Activated CD4-positive, alpha-beta T cell treated with anti-CD3 and anti-CD28 coated beads, Interleukin-2, amount 50 U/mL, for 1 hour (primary cell): ENCODE measurements around the gene ELMO3.

Source experiments
- DNase-seq: peaks from one replicate; pipeline ENCODE4 v3.0.0-alpha.2; 2020

The ELMO3 gene

DNA sequence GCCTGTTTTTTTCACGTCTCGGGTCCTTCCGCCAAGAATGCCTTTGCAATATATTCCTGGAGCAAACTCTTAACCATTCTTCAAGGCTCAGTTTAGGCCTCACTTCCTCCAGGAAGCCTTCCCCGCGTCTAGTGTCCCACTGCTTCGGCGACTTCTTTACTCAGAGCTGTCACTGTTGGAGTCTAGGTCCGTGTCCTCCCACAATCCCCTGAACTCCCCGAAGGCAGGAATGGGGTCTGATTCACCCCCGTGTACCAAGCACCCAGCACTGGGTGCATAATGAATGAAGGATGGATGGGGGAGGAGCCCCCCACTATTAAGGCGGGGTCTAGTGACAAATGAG, 15.7 kb upstream of the ELMO3 start:
- DNase-seq = no peak

DNA sequence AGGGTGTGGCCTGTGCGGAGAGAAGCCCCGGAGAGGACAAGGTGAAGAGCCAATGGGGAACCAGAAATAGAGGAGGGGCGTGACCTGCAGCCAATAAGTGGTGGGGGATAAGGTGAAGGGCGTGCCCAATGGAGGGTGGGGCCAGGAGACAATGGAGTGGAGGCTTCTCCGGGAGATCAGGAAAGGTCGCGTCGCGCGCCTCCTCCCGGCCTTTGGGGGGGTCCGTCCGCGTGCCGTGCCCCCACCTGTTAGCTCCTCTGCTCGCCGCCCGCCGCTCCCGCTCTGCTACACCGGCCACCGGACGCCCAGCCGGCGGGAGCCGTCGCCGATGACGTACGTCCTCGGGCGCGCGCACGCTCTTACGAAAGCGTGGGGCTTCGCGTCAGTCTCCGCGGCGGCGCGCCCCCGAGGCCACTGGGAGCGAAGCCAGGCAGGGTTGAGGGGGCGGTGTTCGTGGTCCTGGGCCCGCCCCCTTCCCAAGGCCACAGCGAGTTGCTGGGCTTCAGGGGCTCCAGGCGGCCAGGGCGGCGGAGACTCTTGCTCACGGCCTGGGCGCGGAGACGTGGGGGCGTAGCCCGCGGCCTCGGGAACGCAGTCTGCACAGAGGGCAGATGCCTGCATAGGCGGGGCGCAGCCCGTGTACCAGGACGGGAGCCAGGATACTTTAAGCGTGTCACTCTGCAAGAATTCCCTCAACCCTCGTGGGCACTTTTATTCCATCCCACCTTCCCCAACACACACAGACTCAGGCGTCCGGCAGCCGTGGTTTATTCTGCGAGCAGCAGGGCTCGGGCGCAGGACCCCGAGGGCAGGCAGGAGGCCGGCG, 15.1 kb upstream of the ELMO3 start, which contains the start of gene MATCAP1:
MATCAP1 (minus strand) TSS at position 337 of the 826 bp plus-strand sequence. CDS start 3,353 bp downstream, outside the sequence.
- peak; percentile 90 for DNase-seq

DNA sequence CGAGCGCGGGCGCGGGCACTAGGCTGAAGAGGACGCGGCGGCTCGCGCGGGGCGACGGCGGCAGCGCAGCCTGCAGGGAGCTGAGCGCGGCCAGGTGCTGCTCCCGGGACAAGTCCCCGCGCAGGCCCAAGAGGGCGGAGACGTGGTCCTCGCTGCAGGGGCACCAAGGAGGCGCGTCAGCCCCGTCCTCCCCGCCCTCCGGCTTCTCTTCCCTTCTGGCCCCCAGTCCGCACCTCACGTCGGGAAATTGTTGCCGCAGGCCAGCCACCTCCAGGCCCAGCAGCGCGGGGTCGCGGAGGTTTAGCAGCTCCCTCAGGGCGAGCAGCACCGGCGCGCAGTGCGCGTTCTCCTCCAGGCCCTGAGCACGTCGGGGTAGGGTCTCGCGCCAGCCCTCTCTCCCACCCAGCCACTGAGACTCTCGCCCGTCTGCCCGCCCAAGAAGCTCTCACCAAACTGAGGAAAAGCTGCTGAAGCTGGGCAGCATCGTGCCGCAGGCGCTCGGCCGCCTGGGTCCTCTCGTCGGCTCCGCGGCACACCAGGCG, 14.4 kb upstream of the ELMO3 start:
- no peak for DNase-seq

DNA sequence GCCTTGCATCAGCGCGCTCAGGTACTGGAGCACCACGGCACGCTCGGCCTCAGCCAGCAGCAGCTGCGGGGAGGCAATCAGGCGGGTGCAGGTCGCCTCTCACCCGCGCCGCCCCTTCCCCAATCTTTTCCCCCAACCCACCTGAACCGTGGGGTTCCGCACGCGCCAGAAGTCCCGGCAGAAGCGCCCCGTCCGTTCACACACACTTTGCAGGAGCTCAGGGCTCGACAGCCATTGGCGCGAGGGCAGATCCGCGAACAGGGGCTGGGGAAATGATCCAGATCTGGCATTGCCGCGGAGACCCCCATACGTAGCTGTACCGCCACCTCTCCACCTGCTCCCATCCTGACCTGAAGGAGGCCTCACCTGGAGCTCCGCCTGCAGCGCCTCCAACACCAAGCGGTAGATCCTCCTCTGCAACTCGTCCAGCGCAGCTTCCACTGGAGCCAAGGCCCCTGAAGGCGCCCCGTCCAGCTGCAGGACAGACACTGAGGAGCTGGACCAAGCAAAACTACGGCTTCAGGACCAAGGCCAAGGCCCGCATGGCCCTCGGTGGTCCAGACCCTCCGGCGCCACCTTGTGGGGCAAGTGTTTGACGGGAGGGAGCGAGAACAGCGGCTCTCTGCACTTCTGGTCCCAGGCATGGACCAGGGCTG, 13.8 kb upstream of the ELMO3 start:
- DNase-seq = peak; percentile 87

DNA sequence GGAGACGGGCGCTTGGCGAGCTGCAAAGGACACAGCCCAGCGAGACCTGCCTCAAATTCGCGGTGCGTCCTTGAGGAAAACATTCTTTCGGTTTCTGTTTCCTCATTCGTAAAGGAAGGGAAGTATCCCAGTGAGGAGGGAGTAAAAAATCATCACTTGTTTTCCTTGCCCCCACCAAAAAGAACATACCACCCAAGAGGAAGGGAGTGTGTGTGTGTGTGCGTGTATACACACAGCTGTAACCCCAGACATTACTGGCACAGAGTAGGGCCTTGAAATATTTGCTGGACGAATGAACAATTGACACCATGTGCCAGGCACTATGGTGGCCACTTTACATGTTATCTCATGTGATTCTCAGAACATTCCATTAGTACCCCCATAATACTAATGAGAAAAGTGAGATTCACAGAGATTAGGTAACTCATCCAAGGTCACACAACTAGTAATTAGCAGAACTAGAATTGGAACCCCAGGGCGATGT, 13.2 kb upstream of the ELMO3 start:
- DNase-seq = no peak

DNA sequence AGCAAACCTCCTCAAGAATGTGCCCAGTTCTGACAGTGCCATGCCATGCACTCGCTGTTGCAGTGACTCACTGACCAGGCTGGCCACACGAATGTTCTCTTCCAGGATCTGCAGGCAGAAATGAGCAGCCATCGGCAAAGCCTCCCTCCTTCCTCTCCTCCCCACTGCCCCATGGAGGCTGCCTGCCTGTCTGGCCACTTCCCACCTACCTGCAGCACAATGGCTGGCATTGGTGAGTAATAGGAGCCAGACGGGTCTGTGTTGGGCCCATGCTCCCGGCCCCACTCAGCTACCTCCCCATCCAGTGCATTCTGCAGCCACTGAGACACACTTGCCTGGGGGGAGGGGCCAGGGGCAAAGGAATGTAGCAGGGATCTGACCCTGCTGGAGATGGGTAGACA, 12.4 kb upstream of the ELMO3 start:
- no peak for DNase-seq

DNA sequence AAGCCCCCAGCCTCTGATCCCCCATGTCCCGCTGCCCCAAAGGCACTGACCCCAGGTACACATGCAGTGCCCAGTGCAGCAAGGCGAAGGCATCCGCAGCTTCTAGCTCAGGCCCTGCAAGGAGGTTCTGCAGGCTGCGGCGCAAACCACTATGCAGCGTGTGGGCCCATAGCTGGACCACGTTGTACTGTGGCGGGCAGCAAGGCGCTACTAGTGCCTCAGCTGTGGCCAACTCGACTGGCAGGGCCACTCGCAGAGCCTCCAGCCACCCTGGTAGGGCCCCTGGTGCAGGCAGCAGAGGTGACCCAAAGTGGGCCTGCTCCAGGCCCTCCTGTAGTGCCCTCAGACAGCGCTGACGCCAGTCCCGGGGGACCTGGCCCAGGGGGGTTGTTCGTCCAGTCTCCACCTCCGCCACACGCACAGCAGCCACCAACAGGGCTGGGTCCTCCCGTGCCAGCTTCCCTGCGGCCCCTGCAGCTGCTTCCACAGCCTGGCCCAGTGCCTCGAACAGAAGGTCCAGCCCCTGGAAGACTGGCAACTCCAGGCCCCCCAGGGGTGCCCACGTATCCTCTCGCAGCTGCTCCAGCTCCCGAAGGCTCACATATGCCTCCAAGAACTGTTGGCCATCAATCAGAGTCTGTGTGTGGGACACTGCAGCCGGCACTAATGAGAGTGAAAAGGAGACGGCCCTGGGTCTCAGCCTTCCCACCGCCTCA, 11.6 kb upstream of the ELMO3 start:
- DNase-seq = no peak

GRCh38 chr16:67188323-67188722, 10.6 kb upstream of the ELMO3 start:
- no peak for DNase-seq

- no peak for DNase-seq
These were observed 10.1 kb upstream of the ELMO3 start for GRCh38 chr16:67188798-67189197.

DNA sequence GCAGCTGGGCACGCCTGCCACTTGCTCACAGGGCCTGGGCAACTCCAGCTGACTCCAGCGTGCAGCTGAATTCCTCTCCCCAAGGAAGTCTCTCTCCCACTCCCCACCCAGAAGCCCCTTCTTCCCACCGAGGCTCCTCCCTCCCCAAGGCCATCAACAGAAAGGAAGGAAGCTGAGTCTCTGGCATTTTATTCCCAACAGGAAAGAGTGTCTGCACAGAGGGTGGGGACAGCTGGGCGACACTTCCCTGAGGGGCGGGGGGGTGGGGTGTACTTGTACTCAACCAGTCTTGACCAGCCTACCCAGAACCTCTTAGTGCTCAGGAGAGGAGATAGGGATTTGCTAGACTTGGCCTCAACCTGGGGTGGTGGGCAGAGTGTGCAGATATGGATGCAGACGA, 8.9 kb upstream of the ELMO3 start, which contains the start of gene EXOC3L1:
EXOC3L1 (minus strand) TSS at position 96 of the 400 bp plus-strand sequence. CDS start 460 bp downstream, outside the sequence.
- DNase-seq = no peak

DNA sequence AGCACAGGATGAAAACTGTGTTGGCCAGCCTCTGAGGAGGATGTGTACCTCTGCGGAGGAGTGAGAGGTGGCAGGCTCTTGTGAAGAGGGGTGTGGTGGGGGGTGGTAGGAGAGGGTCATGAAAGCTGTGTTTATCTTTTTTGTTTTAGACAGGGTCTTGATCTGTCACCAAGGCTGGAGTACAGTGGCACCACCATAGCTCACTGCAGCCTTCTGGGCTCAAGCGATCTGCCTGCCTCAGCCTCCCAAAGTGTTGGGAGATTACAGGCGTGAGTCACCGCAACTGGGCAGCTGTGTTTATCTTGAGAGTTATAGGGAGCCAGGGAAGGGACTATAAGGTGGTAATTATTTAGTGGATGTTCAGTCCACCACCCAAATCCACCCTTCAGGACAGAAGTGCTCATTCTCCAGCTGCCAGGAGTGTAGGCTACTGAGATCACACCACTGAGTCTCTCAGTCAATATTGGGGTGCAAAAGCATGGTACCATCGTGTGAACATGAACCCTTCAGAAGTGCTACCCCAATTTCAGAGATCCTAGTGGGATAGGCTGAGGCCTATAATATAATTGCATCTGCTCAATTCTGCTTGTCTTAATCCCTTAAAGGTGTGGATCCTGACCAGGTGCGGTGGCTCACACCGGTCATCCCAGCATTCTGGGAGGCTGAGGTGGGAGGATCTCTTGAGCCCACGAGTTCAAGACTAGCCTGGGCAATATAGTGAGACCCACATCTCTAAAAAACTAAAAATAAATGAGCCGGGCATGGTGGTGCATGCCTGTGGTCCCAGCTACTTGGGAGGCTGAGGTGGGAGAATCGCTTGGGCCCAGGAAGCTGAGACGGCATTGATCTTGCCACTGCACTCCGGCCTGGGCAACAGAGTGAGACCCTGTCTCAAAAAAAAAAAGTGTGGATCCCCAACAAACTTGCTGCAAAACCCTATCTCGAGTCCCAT, 8.2 kb upstream of the ELMO3 start:
- no peak for DNase-seq

DNA sequence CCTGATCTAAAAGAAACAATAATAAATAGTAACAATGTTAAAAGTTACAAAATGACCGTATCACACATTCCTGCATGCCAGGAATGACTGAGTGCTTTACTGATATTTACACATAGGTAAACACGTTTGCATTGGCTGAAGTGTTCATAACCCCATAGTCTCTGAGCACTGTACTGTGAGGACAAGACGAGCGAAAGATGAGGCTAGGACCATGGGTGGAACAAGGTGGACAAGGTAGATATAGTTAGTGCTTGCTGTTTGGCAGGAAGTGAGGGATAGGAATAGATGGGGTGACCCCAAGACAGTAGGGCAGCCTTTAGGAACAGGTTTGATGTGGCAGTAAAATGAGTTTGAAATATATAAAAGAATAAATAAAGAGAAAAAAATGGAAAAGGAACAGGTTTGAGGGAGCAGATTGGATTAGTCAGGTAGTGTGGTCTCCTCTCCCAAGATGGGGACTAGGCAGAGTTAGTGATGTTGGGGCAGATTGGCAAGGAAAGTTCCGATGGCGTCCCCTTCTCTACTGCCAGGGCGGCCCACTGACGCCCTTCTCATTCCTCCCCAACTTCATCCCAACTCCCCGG, 7.4 kb upstream of the ELMO3 start:
- DNase-seq = no peak

- DNase-seq = peak; percentile 82
These were observed 6.8 kb upstream of the ELMO3 start, which contains the start of gene E2F4 for GRCh38 chr16:67191995-67192681. Gene E2F4, plus strand, starts transcription at chr16:67192155. Its CDS starts 73 bp downstream, at chr16:67192228.

- no peak for DNase-seq
These were observed 6.1 kb upstream of the ELMO3 start for GRCh38 chr16:67192781-67193361.

DNA sequence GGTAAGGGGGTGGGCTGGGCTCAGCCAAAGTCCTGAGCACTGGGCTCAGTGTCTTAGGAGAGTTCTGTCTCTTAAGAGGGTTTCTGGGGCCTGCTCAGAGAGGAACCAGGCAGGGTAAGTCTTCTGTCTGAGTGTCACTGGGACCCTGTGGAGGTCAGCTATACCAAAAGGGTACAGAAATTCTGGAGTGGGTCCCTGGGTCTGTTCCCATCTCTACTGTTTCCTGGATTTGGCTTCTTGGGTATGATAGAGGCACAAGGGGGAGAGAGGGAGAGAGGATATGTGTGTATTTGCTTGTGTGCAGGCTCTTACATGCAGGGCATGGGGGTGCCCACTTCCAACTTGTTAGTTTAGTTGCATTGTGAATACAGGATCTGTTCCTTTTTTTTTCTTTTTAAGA, 5.4 kb upstream of the ELMO3 start:
- DNase-seq = no peak

- DNase-seq = no peak
These were observed 4.7 kb upstream of the ELMO3 start for GRCh38 chr16:67194260-67194659.

GRCh38 chr16:67195676-67196075, 3.3 kb upstream of the ELMO3 start:
- no peak for DNase-seq

GRCh38 chr16:67196881-67197280, 2.0 kb upstream of the ELMO3 start:
- no peak for DNase-seq

GRCh38 chr16:67197704-67198103, 1.2 kb upstream of the ELMO3 start:
- no peak for DNase-seq

- DNase-seq = no peak
These were observed 645 bp upstream of the ELMO3 start for GRCh38 chr16:67198238-67198734.
